ENCODE results near the gene ZNF580. TPM values are rescaled to one million over a fixed set of nuclear protein-coding genes. Genes with fewer than 3 reads are reported as not detected.

Gene ZNF580
- total RNA-seq, 2 donors from 2014 or later = 15.3 to 26.2 TPM

- H3K9me3 ChIP-seq = no peaks in the 10 kb centered on the region
- no peak for TF ChIP-seq CTCF (IDR thresholded peaks at IDR 0.05)
- peak within 1 kb of the TSS; percentile 83 to 90 for H3K27ac ChIP-seq
- peaks cover 0 to 55% of the 10 kb centered on the region in 2 donors for H3K4me1 ChIP-seq
- H3K4me3 ChIP-seq = peak within 1 kb of the TSS; percentile 87
- H3K27me3 ChIP-seq = no peaks in the 10 kb centered on the region
- H3K36me3 ChIP-seq = peaks cover 40% of the 10 kb centered on the region
- DNase-seq (ENCODE audit: low spot score) = peak; percentile 95
Observed at GRCh38 chr19:55674841-55675660, 34.2 kb downstream of the ZNF580 start, which contains the start of gene EPN1. EPN1 (plus strand) TSS chr19:55675226; CDS start chr19:55678628, 3,402 bp downstream.

GRCh38 chr19:55675661-55676354, 35.0 kb downstream of the ZNF580 start:
- no peaks in the 10 kb centered on the region for H3K9me3 ChIP-seq
- peaks cover 0 to 59% of the 10 kb centered on the region in 2 donors for H3K4me1 ChIP-seq
- no peaks in the 10 kb centered on the region for H3K27me3 ChIP-seq
- no peak for DNase-seq (ENCODE audit: low spot score)
- peak overlapping the region; percentile 83 to 90 for H3K27ac ChIP-seq
- peaks cover 39% of the 10 kb centered on the region for H3K36me3 ChIP-seq
- no peak for TF ChIP-seq CTCF (IDR thresholded peaks at IDR 0.05)
- peak overlapping the region; percentile 87 for H3K4me3 ChIP-seq

- peak in 1 of 2 donors; percentile 25 for TF ChIP-seq CTCF (IDR thresholded peaks at IDR 0.05)
- Histone ChIP-seq H3K4me1 (peaks cover 0 to 59% of the 10 kb centered on the region in 2 donors), H3K9me3 (no peaks in the 10 kb centered on the region), H3K36me3 (peaks cover 42% of the 10 kb centered on the region), H3K27me3 (no peaks in the 10 kb centered on the region), H3K27ac (peak overlapping the region; percentile 83 to 90), H3K4me3 (peak overlapping the region; percentile 1 to 87)
- DNase-seq (ENCODE audit: low spot score) = no peak
Observed at GRCh38 chr19:55676383-55676782, 35.6 kb downstream of the ZNF580 start.

GRCh38 chr19:55676889-55677505, 36.2 kb downstream of the ZNF580 start:
- TF ChIP-seq CTCF (IDR thresholded peaks at IDR 0.05) = no peak
- peak overlapping the region in 1 of 2 donors; percentile 87 for H3K4me3 ChIP-seq
- peaks cover 0 to 59% of the 10 kb centered on the region in 2 donors for H3K4me1 ChIP-seq
- H3K27me3 ChIP-seq = no peaks in the 10 kb centered on the region
- no peak for DNase-seq (ENCODE audit: low spot score)
- peaks cover 48% of the 10 kb centered on the region for H3K36me3 ChIP-seq
- H3K27ac ChIP-seq = peak overlapping the region; percentile 83 to 90
- H3K9me3 ChIP-seq = no peaks in the 10 kb centered on the region

GRCh38 chr19:55677572-55678028, 36.8 kb downstream of the ZNF580 start:
- H3K27me3 ChIP-seq = no peaks in the 10 kb centered on the region
- TF ChIP-seq CTCF (IDR thresholded peaks at IDR 0.05) = no peak
- H3K9me3 ChIP-seq = no peaks in the 10 kb centered on the region
- H3K27ac ChIP-seq = peak overlapping the region; percentile 47 to 90
- peaks cover 53% of the 10 kb centered on the region for H3K36me3 ChIP-seq
- DNase-seq (ENCODE audit: low spot score) = no peak
- peaks cover 0 to 59% of the 10 kb centered on the region in 2 donors for H3K4me1 ChIP-seq
- H3K4me3 ChIP-seq = no peak overlapping the region

All from right atrium auricular region (tissue), 2 donors.